Colon (tissue), 2 donors: ENCODE results near the gene HOXC4.

Experiments used
- FAIRE-seq: peaks from 2 replicates; lab custom pipeline; 2012; peaks lifted over from hg19 to GRCh38; lab: Jason Lieb, UNC
- donor health status: control.
- donor health status: control.

HOXC4 gene

GRCh38 chr12:54029529-54030441 is 23.9 kb upstream of the HOXC4 start:
- no peak for FAIRE-seq

DNA sequence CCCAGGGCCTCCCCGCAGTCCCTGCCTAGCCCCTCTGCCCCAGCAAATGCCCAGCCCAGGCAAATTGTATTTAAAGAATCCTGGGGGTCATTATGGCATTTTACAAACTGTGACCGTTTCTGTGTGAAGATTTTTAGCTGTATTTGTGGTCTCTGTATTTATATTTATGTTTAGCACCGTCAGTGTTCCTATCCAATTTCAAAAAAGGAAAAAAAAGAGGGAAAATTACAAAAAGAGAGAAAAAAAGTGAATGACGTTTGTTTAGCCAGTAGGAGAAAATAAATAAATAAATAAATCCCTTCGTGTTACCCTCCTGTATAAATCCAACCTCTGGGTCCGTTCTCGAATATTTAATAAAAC is 23.2 kb upstream of the HOXC4 start:
- FAIRE-seq: no peak

DNA sequence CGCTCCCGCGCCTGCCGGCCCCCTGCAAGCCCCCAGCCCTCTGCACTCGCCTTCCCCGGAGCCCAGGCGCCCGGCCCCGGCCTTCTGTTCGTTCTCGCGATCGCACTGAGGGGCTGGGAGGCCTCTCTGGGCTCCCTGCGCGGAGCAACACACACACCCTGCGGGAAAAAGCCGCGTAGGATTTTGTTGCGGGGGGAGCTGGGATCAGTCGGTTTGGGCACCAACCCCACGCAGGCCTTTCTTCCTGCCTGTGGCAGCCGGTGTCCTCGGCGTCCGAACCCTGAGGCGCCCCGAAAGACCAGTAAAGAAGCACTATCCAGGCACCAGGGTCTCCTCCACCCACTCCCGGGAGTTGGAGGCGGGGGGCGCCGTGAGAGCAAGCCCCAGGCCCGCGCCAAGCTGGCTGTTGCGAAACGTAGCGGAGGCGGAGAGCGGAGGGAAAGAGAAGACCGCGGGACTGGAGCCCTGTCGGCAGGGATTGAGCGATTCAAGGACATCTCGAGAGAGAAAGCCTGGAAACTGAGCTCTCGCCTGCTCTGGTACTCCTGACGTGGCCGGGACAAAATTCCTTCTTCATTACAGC is 22.7 kb upstream of the HOXC4 start:
- no peak for FAIRE-seq

GRCh38 chr12:54031480-54031879 is 22.2 kb upstream of the HOXC4 start:
- FAIRE-seq: no peak

DNA sequence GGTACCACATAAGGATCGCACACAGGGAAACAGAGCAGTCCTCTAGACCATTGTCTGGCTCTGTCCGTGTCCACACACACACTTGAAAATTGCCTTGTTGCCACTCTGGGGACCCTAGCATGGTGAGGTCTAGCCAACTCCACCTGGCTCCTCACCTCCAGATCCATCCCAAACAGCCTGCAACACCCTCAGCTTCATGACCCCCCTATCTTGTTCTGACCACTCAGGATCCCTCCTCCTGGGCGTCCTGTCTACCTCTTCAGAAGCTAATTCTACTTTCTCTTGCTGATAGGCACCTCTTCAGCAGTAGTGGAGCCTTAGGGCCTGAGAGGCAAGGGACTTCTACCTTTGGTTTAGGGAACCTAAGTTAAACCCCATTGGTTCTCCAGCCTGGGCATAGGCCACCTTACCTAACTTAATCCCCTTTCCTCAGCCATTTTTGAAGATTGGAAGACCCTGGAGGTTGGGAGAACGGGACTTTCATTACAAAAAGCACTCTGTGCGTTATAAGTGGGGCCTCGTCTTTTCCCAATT is 21.5 kb upstream of the HOXC4 start:
- no peak for FAIRE-seq

- no peak for FAIRE-seq
Observed at GRCh38 chr12:54032627-54033100, 21.0 kb upstream of the HOXC4 start, which contains the start of gene HOXC5. Gene HOXC5, plus strand, starts transcription at chr12:54033050. Its CDS starts 73 bp downstream, at chr12:54033123.

DNA sequence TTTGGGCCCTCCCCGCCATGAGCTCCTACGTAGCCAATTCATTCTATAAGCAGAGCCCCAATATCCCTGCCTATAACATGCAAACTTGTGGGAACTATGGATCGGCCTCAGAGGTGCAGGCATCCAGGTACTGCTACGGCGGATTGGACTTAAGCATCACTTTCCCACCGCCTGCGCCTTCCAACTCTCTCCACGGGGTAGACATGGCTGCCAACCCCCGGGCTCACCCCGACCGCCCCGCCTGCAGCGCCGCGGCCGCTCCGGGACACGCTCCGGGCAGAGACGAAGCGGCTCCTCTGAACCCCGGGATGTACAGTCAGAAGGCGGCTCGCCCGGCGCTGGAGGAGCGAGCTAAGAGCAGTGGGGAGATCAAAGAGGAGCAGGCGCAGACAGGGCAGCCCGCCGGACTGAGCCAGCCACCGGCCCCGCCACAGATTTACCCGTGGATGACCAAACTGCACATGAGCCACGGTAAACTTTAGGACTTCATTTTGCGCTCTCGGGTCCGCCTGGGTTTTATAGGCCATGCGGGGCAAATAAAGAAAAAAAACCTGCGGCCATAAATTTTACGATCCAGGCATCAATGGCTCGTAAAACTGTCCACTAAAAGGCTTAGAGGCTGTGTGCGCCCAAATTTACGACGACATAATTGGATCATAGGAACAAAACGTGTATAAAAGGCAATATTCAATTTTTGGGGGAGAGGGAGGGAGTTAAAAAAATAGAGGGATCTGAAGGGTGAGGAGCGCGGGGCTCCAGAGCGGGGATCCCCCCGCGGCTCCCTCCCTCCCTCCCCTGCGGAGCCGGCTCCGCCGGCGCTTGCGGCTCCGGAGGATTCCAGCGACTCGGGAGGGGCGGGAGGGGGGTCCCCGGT is 20.3 kb upstream of the HOXC4 start:
- FAIRE-seq: no peak

- FAIRE-seq: no peak
Observed at GRCh38 chr12:54033980-54034784, 19.5 kb upstream of the HOXC4 start.

DNA sequence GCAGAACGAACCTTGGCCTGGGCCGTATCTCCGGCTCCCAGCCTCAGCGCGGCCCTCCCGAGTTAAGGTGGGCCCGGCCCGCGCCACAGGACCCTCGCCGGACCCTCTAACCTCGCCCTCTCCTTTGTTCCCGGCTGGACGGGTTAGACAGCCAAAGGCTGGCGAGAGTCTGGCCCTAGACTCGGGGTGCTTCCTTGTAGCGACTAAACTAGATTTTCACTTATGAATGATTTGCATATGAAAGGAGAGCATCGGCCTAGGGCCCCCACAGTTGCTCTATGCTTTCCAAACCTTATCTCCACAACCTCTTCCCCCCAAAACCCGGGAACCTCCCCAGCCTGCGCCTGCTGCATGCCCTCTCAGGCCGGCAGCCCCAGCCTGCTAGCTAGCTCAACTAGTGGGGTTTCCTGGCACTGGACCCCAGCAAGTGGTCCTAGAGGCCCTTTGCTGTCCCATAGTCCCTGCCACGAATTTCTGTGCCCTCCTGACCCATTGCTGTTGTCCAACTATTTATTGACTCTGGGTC is 18.8 kb upstream of the HOXC4 start:
- no peak for FAIRE-seq

- FAIRE-seq: no peak
Observed at GRCh38 chr12:54035568-54036264, 17.9 kb upstream of the HOXC4 start.

DNA sequence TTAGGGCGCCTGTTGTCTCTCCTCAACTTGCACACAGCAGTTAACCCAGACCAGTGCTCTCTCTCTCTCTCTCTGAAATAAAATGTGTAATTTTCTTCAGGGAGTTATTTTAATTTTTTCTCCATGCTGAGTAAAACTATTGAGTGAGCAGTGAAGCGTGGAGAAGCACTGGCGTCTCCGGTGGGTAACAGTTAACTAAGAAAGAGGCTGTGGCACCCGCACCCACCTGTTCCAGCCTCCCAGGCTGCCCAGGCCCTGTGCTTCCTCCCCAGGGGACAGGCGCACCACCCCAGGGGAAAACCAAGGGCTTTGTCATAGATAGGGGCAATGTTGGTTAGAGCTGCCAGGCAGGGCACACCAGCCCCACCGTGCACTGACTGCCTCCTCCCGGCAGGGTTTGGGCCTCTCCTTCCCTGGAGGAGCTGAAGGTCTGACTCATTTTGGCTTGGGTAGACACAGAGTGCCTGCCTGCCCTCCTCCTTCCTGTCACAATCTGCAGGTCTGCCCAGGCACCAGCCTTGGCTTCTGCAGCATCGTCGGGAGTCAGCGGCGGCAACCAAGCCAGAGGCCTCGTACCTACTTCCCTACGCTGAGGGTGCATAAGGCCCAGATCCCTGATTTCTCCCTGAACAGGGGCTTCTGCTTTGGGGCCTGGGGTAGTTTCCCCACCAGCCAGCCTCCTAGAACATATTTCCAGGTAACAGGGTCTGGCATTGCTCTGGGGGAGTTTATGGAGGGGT is 16.8 kb upstream of the HOXC4 start:
- FAIRE-seq: no peak

DNA sequence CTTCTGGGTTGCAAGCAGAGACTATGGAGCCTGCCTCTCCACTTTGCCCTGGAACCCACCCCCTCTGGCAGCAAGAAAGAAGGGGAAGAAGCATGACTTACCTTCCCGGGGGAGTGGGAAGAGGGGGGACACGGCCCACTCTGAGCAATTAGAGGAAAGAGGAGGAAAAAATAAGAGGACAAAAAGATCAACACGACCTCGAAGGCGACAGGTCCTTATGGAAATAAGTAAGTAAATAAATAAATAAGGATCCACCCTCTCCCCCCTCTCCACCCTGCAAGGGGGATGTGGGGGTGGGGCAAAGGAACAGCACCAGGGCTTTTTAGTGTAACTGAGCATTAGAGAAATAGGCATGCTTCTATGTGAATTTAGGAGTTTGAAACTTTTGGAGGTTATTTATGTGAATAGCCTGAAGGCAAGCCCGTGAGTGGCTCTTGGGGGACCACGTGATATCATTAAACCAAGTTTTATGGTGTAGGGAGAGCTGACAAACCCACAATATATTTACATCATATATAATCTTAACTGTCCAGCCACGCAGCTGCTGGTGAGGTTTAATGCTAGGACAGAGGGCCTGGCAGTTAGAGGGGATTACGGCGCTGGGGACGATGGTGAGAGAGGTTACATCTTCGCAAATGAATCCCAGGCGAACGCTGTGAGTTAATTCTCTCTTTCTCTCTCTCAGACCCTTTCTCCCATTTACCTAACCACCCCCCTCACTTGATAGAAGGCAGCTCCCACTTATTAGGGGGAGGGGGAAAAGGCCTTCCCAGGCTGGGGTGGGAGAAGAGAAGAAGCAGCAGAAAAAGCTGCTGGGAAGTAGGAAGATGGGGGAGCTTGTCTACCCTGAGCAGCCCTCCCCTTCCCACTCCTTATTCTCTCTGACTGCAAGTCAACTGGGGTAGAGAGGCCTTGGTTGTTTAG is 16.0 kb upstream of the HOXC4 start:
- no peak for FAIRE-seq

DNA sequence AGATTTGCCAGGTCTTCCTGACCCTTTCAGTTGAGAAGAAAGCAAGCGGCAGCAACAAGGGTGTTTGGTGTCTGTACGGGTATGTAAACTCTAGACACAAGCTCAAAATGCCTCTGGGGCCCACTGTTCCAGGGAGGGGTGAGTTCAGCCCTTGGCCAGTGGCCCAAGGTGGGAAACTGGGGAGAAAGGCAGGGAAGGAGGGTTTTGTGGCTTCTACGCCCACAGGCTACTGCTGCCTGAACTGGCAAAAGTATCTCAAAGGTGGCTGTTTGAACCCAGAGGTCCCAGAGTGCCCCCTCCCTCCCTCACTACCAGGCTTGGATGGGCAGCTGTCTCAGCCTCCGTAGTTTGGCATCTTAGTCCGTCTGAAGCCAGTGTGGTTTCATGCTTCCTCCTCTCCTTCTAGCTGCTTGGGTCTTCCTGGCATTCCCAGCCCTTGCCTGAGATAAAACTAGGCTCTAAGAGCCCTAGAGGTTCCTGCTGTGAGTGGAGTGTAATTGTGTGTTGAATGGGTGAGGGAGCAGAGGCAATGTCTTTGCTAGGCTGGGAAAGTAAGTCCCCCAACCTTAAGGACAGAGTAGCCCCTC is 15.3 kb upstream of the HOXC4 start:
- FAIRE-seq: no peak

DNA sequence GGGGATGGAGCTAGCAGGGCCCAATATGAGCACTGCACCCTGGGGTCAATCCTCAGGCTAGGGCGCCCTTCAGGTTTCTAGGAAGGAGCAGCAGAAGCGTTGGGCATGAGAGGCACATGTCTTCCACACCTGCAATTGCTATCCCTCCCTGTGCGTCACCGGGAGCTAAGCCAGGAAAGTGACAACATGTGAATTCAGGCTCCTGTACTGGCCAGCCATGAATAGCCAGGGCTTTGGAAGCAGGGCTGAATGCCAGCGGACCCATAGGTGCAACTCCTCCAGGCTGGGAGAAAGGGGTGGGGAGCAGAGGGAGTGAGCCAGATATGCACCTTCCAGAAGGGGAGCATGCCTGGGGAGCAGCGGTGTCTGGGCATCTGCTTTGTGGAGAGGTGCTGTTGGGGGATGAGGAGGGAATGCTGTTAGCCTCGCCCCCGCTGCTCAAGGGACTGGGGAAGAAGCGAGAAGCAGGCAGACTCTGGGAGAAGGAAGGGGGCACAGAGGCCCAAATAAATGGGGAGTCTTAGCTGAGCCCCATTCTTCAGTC is 14.7 kb upstream of the HOXC4 start:
- no peak for FAIRE-seq

DNA sequence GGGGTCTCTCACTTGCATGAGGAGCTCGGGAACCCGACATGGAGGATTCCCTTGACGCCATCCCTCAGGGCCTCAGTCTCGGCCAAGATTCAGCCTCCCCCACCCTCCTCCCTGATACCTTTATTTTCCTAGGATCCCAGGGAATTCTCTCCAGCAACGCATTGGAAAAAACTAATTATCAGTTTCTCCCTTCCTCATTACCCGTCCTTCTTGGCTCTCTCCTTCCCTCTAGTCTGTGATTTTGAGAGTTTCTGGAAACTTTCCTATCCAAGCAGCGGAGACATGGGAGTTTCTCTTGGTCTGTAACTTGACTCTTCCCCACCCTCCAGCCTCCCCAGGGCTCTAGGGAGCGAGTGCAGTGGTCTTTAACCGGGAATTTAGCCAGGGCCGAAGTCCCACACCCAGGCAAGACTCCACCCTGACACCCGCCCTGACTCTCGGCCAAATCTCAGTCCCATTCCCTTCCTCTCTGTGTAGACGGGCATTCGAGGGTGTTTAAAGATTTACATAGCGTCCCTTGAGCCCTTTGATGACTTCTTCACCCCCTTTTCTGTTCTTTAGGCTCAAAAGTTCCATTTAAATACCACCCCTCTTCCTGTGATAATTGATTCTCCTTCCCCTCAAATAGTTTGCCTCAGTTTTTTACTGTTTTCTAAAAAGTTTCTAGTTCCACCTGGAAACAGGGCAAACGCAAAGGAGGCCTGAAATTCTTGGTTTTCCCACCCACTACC is 14.1 kb upstream of the HOXC4 start:
- no peak for FAIRE-seq

- no peak for FAIRE-seq
Observed at GRCh38 chr12:54040148-54040494, 13.5 kb upstream of the HOXC4 start.

DNA sequence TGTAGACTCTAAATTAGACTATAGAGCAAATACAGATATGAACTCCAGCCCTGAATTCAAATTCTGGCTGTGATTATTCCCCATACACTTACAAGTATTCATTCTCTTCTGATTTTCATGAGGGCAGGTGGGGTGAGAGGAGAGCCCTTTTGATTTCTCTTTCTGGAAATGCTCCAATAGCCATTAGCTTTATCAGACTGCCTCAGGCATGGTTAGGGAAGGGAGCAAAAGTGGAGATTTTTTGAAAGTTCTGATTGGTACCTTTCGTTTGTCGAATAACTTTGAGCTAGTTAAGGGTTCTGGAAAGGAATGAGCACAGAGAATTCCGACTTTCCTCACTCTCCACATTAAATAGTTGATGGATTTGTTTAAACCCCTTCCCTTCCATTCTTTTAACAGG is 13.0 kb upstream of the HOXC4 start:
- no peak for FAIRE-seq
